Neural progenitor cell (in vitro differentiated cells): ENCODE results near the gene SBF2. TPM values are rescaled to one million over a fixed set of nuclear protein-coding genes. Genes with fewer than 3 reads are reported as not detected.

Experiments used
- DNase-seq: peaks from one replicate; pipeline ENCODE4 v3.0.0-alpha.2; 2016; ENCODE audit warnings: low spot score
- H2AFZ ChIP-seq: fragments of 200-600 bp; sonication (generic); replicated peaks from 2 replicates; pipeline ENCODE4 v1.6.1; 2016; ENCODE audit warnings: antibody characterized with exemption
- H3F3A ChIP-seq: fragments of 200-600 bp; sonication (generic); 2 replicates; pipeline ENCODE4 v1.6.1; 2016; ENCODE audit warnings: antibody characterized with exemption, low read depth
- H3K27ac ChIP-seq: fragments of 200-600 bp; sonication (generic); 2 replicates; pipeline ENCODE4 v1.5.1; 2016; ENCODE audit warnings: mild to moderate bottlenecking
- H3K27me3 ChIP-seq: fragments of 200-600 bp; sonication (generic); 2 replicates; pipeline ENCODE4 v1.6.1; 2016; ENCODE audit warnings: mild to moderate bottlenecking, moderate library complexity
- H3K36me3 ChIP-seq: fragments of 200-600 bp; sonication (generic); 2 replicates; pipeline ENCODE4 v1.5.1; 2016
- H3K4me1 ChIP-seq: fragments of 200-600 bp; sonication (generic); 2 replicates; pipeline ENCODE4 v1.6.1; 2016; ENCODE audit warnings: mixed run types
- H3K4me2 ChIP-seq: fragments of 200-600 bp; sonication (generic); 2 replicates; pipeline ENCODE4 v1.6.1; 2016
- H3K4me3 ChIP-seq: fragments of 200-600 bp; sonication (generic); 2 replicates; pipeline ENCODE4 v1.5.1; 2016
- H3K79me2 ChIP-seq: fragments of 200-600 bp; sonication (generic); 2 replicates; pipeline ENCODE4 v1.6.1; 2016; ENCODE audit warnings: low read depth
- H3K9ac ChIP-seq: fragments of 200-600 bp; sonication (generic); 2 replicates; pipeline ENCODE4 v1.6.1; 2016
- H3K9me3 ChIP-seq: fragments of 200-600 bp; sonication (generic); 2 replicates; pipeline ENCODE4 v1.5.1; 2016; ENCODE audit warnings: low read depth
- H4K20me1 ChIP-seq: fragments of 200-600 bp; sonication (generic); 2 replicates; pipeline ENCODE4 v1.6.1; 2016; ENCODE audit warnings: low read depth
- H3K27ac Mint-ChIP-seq: 3 replicates; pipeline ENCODE4 v1.8.0; 2021; ENCODE audit warnings: mixed read lengths
- H3K27me3 Mint-ChIP-seq: 2 replicates; pipeline ENCODE4 v1.8.0; 2022; ENCODE audit warnings: low read depth, mild to moderate bottlenecking, inconsistent platforms, moderate library complexity, mixed read lengths; ENCODE audit not compliant: insufficient read depth
- H3K36me3 Mint-ChIP-seq: 3 replicates; pipeline ENCODE4 v1.8.0; 2021; ENCODE audit warnings: mixed read lengths
- H3K4me1 Mint-ChIP-seq: 3 replicates; pipeline ENCODE4 v1.8.0; 2021; ENCODE audit warnings: mixed read lengths
- H3K4me3 Mint-ChIP-seq: 3 replicates; pipeline ENCODE4 v1.8.0; 2021; ENCODE audit warnings: mild to moderate bottlenecking, moderate library complexity, mixed read lengths
- H3K9me3 Mint-ChIP-seq: 3 replicates; pipeline ENCODE4 v1.8.0; 2020; ENCODE audit warnings: mixed read lengths
- CTCF ChIP-seq: fragments of 200-600 bp; sonication (generic); IDR thresholded peaks from 2 replicates; pipeline ENCODE4 v1.5.1; 2017; ENCODE audit warnings: antibody characterized with exemption, mild to moderate bottlenecking
- EZH2 ChIP-seq: fragments of 200-600 bp; sonication (generic); IDR thresholded peaks from 2 replicates; pipeline ENCODE4 v1.6.1; 2017; ENCODE audit warnings: antibody characterized with exemption, mild to moderate bottlenecking, moderate library complexity
- EZH2phosphoT487 ChIP-seq: fragments of 200-600 bp; sonication (generic); IDR thresholded peaks from 2 replicates; pipeline ENCODE4 v1.6.1; 2017; ENCODE audit warnings: antibody characterized with exemption
- total RNA-seq: library from RNA; depleted of rRNA; stranded (reverse); fragments of >200 nt; gene quantifications from 2 replicates; pipeline ENCODE4 v1.2.3, GENCODE V29; 2015; ENCODE audit warnings: low replicate concordance

SBF2 gene
- total RNA-seq, 1 donor from 2014 or later = 48.2 TPM

GRCh38 chr11:10019906-10020682 lies 273.9 kb downstream of the SBF2 start:
- Histone ChIP-seq H3K9ac (no peak overlapping the region), H2AFZ (no peak overlapping the region), H3K4me2 (no peak overlapping the region), H3K27me3 (no peaks in the 10 kb centered on the region), H3K4me1 (peaks cover 4% of the 10 kb centered on the region), H3K79me2 (no peaks in the 10 kb centered on the region), H3K9me3 (no peaks in the 10 kb centered on the region), H3K4me3 (no peak overlapping the region), H3K27ac (no peak overlapping the region), H3F3A (no peaks in the 10 kb centered on the region), H4K20me1 (no peaks in the 10 kb centered on the region), H3K36me3 (no peaks in the 10 kb centered on the region)
- peaks cover 3% of the 10 kb centered on the region for H3K36me3 Mint-ChIP-seq
- H3K4me1 Mint-ChIP-seq = peaks cover 6% of the 10 kb centered on the region
- H3K4me3 Mint-ChIP-seq = no peak overlapping the region
- TF ChIP-seq EZH2 (no peak), CTCF (no peak), EZH2phosphoT487 (no peak)
- no peaks in the 10 kb centered on the region for H3K9me3 Mint-ChIP-seq
- no peak for DNase-seq
- no peaks in the 10 kb centered on the region for H3K27me3 Mint-ChIP-seq
- H3K27ac Mint-ChIP-seq = no peak overlapping the region

- TF ChIP-seq EZH2phosphoT487 = no peak
- no peak for TF ChIP-seq CTCF
- TF ChIP-seq EZH2 = no peak
- Histone ChIP-seq H3K79me2 (no peaks in the 10 kb centered on the region), H3K9ac (no peak overlapping the region), H3K36me3 (no peaks in the 10 kb centered on the region), H3K4me3 (no peak overlapping the region), H3K9me3 (no peaks in the 10 kb centered on the region), H3K4me2 (no peak overlapping the region), H3K4me1 (no peaks in the 10 kb centered on the region), H3F3A (no peaks in the 10 kb centered on the region), H3K27ac (no peak overlapping the region), H4K20me1 (no peaks in the 10 kb centered on the region), H2AFZ (no peak overlapping the region), H3K27me3 (no peaks in the 10 kb centered on the region)
- Mint-ChIP-seq H3K4me1 (peaks cover 3% of the 10 kb centered on the region), H3K9me3 (no peaks in the 10 kb centered on the region), H3K4me3 (no peak overlapping the region), H3K27me3 (no peaks in the 10 kb centered on the region), H3K36me3 (peaks cover 3% of the 10 kb centered on the region), H3K27ac (no peak overlapping the region)
- no peak for DNase-seq
These were observed 276.1 kb downstream of the SBF2 start for GRCh38 chr11:10017911-10018310.

- no peaks in the 10 kb centered on the region for H3K9me3 ChIP-seq
- no peak overlapping the region for H3K4me3 ChIP-seq
- H3K27me3 ChIP-seq = no peaks in the 10 kb centered on the region
- H3K36me3 ChIP-seq = no peaks in the 10 kb centered on the region
- peaks cover 3% of the 10 kb centered on the region for H3K36me3 Mint-ChIP-seq
- TF ChIP-seq EZH2 = no peak
- TF ChIP-seq EZH2phosphoT487 = no peak
- TF ChIP-seq CTCF = no peak
- DNase-seq = no peak
- H3K4me1 ChIP-seq = no peaks in the 10 kb centered on the region
- H3K79me2 ChIP-seq = no peaks in the 10 kb centered on the region
- no peak overlapping the region for H3K4me3 Mint-ChIP-seq
- no peaks in the 10 kb centered on the region for H4K20me1 ChIP-seq
- H2AFZ ChIP-seq = no peak overlapping the region
- no peaks in the 10 kb centered on the region for H3K27me3 Mint-ChIP-seq
- H3K9ac ChIP-seq = no peak overlapping the region
- H3K27ac Mint-ChIP-seq = no peak overlapping the region
- no peaks in the 10 kb centered on the region for H3F3A ChIP-seq
- H3K27ac ChIP-seq = no peak overlapping the region
- H3K4me2 ChIP-seq = no peak overlapping the region
- H3K9me3 Mint-ChIP-seq = no peaks in the 10 kb centered on the region
- peaks cover 3% of the 10 kb centered on the region for H3K4me1 Mint-ChIP-seq
These were observed 277.0 kb downstream of the SBF2 start for GRCh38 chr11:10017050-10017449.
